ENCODE measurements around the gene TUBA3E.
"Not testable (repeated sequence)": the region's sequence is repeated elsewhere in the genome, so short reads cannot be mapped to it uniquely, and the experiment has no call there.

DNA sequence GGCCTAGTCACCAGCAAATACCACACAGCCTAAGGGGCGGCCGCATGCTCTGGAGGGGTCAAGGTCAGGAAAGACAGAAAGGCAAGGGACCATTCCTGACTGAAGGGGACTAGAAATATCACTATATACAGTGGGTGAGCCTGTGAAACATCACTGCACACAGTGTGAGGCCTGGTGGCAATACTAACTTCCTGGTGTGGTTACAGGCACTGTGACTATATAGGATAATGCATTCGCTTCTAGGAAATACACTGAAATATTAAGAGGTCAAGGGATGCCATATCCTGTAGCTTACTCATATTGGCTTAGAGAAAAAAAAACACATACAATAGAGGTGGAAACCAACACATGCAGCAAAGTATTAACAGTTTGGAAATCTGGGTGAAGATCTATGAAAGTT lies 29.1 kb downstream of the TUBA3E start:
- TF ChIP-seq POLR2AphosphoS5 (IDR thresholded peaks at IDR 0.05; ENCODE audit: borderline replicate concordance, low read depth, low read length); EZH2 (IDR thresholded peaks at IDR 0.05); FOXP2 (optimal IDR thresholded peaks at IDR 0.05; ENCODE audit: control extremely low read depth, extremely low read length, insufficient read depth): not testable (repeated sequence)
